Activated CD4-positive, alpha-beta T cell treated with anti-CD3 and anti-CD28 coated beads for 36 hours (primary cell): ENCODE data around the gene TMEM43. TPM values are rescaled to one million over a fixed set of nuclear protein-coding genes. Genes with fewer than 3 reads are reported as not detected.

Experiments used
- ATAC-seq: fragments of 200-7000 bp; cut with Tn5 transposase; one replicate; pipeline ENCODE4 v1.10.0; 2021; ENCODE audit warnings: mild to moderate bottlenecking, moderate library complexity
- CTCF ChIA-PET: fragments of 350-600 bp; sonication (Branson Sonifier 250); formaldehyde crosslinking; loops from one replicate; lab custom pipeline; 2021; ENCODE audit warnings: antibody characterized with exemption; lab: Charles Lee
- POLR2A ChIA-PET: fragments of 350-600 bp; sonication (Branson Sonifier 250); formaldehyde crosslinking; loops from one replicate; lab custom pipeline; 2021; ENCODE audit warnings: antibody characterized with exemption, inconsistent platforms; lab: Charles Lee
- DNase-seq: peaks from one replicate; pipeline ENCODE4 v3.0.0-alpha.2; 2020
- H3K27ac Mint-ChIP-seq: one replicate; pipeline ENCODE4 v1.8.0; 2021; ENCODE audit warnings: mixed read lengths
- H3K27me3 Mint-ChIP-seq: one replicate; pipeline ENCODE4 v1.8.0; 2021; ENCODE audit warnings: mixed read lengths
- H3K36me3 Mint-ChIP-seq: one replicate; pipeline ENCODE4 v1.8.0; 2021; ENCODE audit warnings: low read depth, mixed read lengths
- H3K4me1 Mint-ChIP-seq: one replicate; pipeline ENCODE4 v1.8.0; 2021; ENCODE audit warnings: mixed read lengths
- H3K4me3 Mint-ChIP-seq: one replicate; pipeline ENCODE4 v1.8.0; 2021; ENCODE audit warnings: mild to moderate bottlenecking, moderate library complexity, mixed read lengths
- H3K9me3 Mint-ChIP-seq: one replicate; pipeline ENCODE4 v1.8.0; 2021; ENCODE audit warnings: low read depth, mixed read lengths
- intact Hi-C, 2 experiments: fragments of 100-400 bp; cut with DNase I in 1 of 2; cut with micrococcal nuclease in 1 of 2; formaldehyde crosslinking; loops; one replicate each; pipeline versions ENCODE4 v1.14.2 to v1.15.1; 2022 to 2024; cut with DNase I, micrococcal nuclease
- total RNA-seq, 2 experiments: library from RNA; stranded (reverse); gene quantifications; one replicate each; pipeline ENCODE4 v1.2.3, GENCODE V29; 2021

The TMEM43 gene
- total RNA-seq, 2 experiments from 2014 or later = 28.3 to 28.5 TPM

DNA sequence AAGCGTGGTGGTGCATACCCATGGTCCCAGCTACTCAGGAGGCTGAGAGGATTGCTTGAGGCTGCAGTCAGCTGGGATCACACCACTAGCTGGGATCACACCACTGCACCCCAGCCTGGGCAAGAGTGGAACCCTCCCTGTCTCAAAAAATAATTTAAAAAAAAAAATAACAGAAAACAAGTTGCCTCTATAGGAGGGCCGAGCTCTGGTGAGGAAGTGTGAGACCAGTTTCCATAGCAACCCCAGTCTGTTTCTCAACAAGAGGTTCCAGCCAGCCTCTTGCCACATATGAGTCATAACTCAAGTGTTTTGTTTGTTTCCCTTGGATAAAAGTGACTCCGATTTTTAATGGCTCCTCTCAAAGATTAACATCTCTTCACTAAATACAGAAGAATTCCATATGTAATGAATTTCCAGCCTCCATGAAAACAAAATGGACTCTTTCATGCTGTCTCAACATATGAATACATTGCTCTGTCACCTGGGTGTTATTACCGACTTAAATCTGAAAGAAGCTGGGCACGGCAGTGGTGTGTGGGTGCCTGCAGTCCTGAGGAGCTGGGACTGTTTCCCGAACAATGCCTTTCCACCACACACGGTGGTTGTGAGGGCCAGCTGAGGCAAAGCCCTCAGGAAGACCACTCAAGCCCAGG, 19.7 kb downstream of the TMEM43 start:
- Mint-ChIP-seq H3K36me3 (peaks cover 42% of the 10 kb centered on the region), H3K4me1 (peaks cover 56% of the 10 kb centered on the region), H3K27ac (peak overlapping the region; percentile 86), H3K4me3 (no peak overlapping the region), H3K27me3 (no peaks in the 10 kb centered on the region), H3K9me3 (no peaks in the 10 kb centered on the region)
- CTCF ChIA-PET = interaction anchor here (0.7 to 1.6 kb wide), 5 partner anchors 8 to 59 kb away, joined by 3 to 5 read pairs (median 4); no protein-coding TSS in a partner anchor
- ATAC-seq = peak; percentile 85
- peak; percentile 71 for DNase-seq
- intact Hi-C loops = loop anchor here (1.0 to 10.0 kb wide), 6 partner anchors 19 to 954 kb away; partner anchors contain the start of genes CHCHD4 (in 1 of the 2), LSM3 (in 1 of the 2), RBSN (in 1 of the 2) and SLC6A6 (in 1 of the 2)
- POLR2A ChIA-PET = interaction anchor here (0.9 to 1.3 kb wide), 3 partner anchors 20 to 34 kb away, joined by 3 to 7 read pairs (median 4); partner anchors contain the start of genes CHCHD4, LSM3, TMEM43 and XPC

DNA sequence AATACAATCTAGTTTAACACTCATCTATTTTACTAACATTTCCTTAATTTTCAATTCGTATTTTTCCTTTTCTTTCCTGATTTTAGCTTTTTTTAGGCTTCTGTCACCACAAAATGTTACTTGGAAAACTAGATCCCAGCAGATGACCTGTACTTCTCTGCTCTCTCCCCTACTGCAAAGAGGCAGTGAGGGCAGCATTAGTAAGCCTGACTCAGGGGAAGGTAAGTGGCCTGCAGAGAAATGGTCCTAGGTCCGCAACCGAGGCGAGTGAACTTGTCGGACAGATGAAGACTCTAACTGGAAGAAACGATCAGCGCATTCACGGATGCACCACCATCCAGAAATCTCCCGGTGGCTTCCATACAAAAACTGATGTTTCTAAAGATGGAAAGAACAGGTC, 20.4 kb downstream of the TMEM43 start:
- DNase-seq = no peak
- peak overlapping the region; percentile 85 for H3K27ac Mint-ChIP-seq
- intact Hi-C loops = loop anchor here (2.0 to 10.0 kb wide), 2 partner anchors 260 to 954 kb away; partner anchors contain the start of genes RBSN (in 1 of the 2) and SLC6A6 (in 1 of the 2)
- CTCF ChIA-PET = interaction anchor here (0.7 to 1.6 kb wide), 2 partner anchors 14 to 77 kb away, joined by 3 read pairs; no protein-coding TSS in a partner anchor
- POLR2A ChIA-PET = interaction anchor here (0.9 to 1.3 kb wide), 3 partner anchors 20 to 33 kb away, joined by 3 to 7 read pairs (median 4); partner anchors contain the start of genes CHCHD4, LSM3, TMEM43 and XPC
- no peak for ATAC-seq
- H3K27me3 Mint-ChIP-seq = no peaks in the 10 kb centered on the region
- no peak overlapping the region for H3K4me3 Mint-ChIP-seq
- peaks cover 55% of the 10 kb centered on the region for H3K4me1 Mint-ChIP-seq
- H3K9me3 Mint-ChIP-seq = no peaks in the 10 kb centered on the region
- H3K36me3 Mint-ChIP-seq = peaks cover 40% of the 10 kb centered on the region

DNA sequence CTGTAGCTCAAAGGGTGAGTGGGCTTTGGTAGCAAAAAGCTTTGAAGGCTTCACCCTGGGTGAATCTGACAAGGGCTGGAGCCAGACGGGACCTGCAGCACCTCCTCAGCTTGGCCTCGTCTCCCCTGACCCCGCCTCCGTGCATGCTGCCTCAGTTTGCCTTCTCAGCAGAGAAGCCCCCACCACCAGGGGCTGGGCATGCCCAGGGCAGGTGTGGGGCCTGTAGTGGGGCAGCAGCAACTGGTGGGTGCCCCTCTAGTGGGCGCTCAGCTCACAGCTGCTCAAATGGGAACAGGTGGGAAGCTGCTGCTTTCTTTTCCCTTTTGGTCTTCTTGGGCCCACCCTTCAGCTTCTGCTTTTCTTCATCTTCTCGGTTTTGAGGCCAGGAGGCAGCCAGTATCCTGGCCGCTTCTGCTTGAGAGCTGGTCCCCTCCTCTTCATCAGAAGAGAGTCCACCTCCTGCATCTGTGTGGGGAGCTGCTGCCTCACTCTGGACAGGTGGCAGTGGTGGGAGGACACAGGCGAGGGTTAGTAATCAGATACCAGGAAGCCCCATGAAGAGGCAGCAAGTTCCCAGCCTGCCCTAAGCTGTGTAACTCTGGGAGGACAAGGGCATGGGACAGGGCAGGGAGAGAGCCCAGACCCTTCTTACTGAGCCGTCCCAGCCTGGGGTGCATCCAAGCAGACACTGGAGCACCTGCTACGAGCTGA, 21.0 kb downstream of the TMEM43 start:
- peaks cover 49% of the 10 kb centered on the region for H3K4me1 Mint-ChIP-seq
- peak overlapping the region; percentile 13 for H3K27ac Mint-ChIP-seq
- intact Hi-C loops = loop anchor here (2.0 to 10.0 kb wide), 2 partner anchors 259 to 953 kb away; partner anchors contain the start of genes RBSN (in 1 of the 2) and SLC6A6 (in 1 of the 2)
- H3K36me3 Mint-ChIP-seq = peaks cover 36% of the 10 kb centered on the region
- DNase-seq = no peak
- H3K9me3 Mint-ChIP-seq = no peaks in the 10 kb centered on the region
- ChIA-PET POLR2A (interaction anchor here (0.6 to 1.3 kb wide), 3 partner anchors 21 to 795 kb away, joined by 3 to 7 read pairs (median 4); partner anchors contain the start of genes CHCHD4 and TMEM43), CTCF (interaction anchor here (0.7 to 1.6 kb wide), 3 partner anchors 14 to 78 kb away, joined by 3 read pairs; no protein-coding TSS in a partner anchor)
- H3K4me3 Mint-ChIP-seq = no peak overlapping the region
- no peaks in the 10 kb centered on the region for H3K27me3 Mint-ChIP-seq
- no peak for ATAC-seq

DNA sequence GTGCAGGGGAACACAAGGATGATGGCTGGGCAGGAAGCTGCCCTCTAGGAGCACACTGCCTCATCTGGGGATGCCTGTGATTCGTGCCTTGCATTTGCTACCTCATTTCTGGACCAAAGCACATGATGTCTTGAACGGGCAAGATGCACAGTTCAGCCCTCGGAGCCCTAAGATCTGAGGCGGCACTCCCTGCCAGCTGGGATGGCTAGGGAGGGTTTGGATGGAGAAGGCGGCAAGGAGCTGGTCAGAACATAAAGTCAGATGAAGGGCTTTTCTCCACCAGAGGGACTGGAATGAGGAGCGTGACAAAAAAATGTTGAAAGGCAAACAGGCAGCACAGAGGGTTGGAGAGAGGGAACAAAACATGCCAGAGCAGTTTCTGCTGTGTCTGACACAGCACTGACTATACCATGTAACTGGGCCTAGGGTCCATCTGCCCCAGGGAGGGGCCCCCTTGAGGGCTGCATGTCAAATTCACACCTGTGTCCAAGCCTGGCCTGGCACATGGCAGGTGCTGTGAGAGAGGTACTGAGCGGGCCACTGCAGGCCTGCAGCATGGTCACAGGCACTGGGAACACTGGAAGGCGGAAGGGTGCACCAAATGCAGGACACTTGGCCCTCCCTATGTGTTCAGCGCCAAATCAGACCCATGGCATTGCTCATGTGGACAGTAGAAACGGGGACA, 21.7 kb downstream of the TMEM43 start:
- Mint-ChIP-seq H3K27me3 (no peaks in the 10 kb centered on the region), H3K4me1 (peaks cover 43% of the 10 kb centered on the region), H3K9me3 (no peaks in the 10 kb centered on the region), H3K4me3 (no peak overlapping the region), H3K36me3 (peaks cover 36% of the 10 kb centered on the region), H3K27ac (peak overlapping the region; percentile 13)
- intact Hi-C loops = loop anchor here in 1 of 2 experiments (10.0 kb wide), 1 partner anchor 258 kb away; the partner anchor contains the start of gene SLC6A6
- CTCF ChIA-PET = interaction anchor here (0.8 kb wide), 1 partner anchor 53 kb away, joined by 3 read pairs; no protein-coding TSS in a partner anchor
- DNase-seq (no peak), ATAC-seq (no peak)
- POLR2A ChIA-PET = interaction anchor here (0.6 kb wide), 1 partner anchor 795 kb away, joined by 4 read pairs; no protein-coding TSS in a partner anchor

DNA sequence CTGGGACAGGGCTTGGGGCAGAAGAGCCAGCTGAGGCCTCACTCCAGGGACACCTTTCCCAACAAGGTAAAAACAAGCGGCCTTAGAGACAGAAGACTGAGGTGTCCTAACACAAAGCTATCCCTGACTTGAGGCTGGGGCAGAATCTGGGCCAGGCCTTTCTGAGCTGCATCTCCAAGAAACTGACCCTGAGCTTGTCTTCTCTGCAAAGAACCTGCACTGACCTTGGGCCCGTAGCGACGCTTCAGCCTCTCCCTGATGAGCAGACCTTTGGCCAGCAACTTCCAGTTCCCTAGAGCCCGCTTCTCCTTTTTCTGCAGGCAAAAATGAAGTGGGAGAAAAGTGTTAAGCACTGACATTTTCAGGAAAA, 22.2 kb downstream of the TMEM43 start:
- ChIA-PET POLR2A (no interaction called here), CTCF (no interaction called here)
- Mint-ChIP-seq H3K4me3 (no peak overlapping the region), H3K27ac (no peak overlapping the region), H3K27me3 (no peaks in the 10 kb centered on the region), H3K9me3 (no peaks in the 10 kb centered on the region), H3K36me3 (peaks cover 31% of the 10 kb centered on the region), H3K4me1 (peaks cover 38% of the 10 kb centered on the region)
- DNase-seq (no peak), ATAC-seq (no peak)
- intact Hi-C loops = loop anchor here in 1 of 2 experiments (10.0 kb wide), 1 partner anchor 258 kb away; the partner anchor contains the start of gene SLC6A6

DNA sequence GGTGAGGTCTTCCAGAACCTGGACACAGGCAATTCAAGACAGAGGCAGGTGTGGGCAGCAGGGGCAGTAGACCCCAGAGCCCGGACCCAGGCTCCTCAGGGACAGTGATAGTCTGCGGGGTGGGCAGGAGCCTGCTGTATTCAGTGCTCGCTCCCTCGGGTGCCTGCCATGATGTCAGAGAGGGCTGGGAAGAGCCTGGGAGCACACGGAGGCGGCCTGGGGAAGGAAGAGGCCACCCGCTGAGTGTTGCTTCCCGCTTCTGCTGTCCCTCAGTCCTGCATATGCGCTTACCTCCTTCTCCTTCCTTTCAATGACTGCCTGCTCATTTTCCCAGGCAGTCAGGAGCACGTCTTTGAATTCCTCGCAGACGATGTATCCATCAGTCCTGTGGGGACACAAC, 22.8 kb downstream of the TMEM43 start:
- Mint-ChIP-seq H3K4me1 (peaks cover 32% of the 10 kb centered on the region), H3K27ac (no peak overlapping the region), H3K9me3 (no peaks in the 10 kb centered on the region), H3K36me3 (peaks cover 26% of the 10 kb centered on the region), H3K4me3 (no peak overlapping the region), H3K27me3 (no peaks in the 10 kb centered on the region)
- no peak for DNase-seq
- intact Hi-C loops = loop anchor here in 1 of 2 experiments (10.0 kb wide), 1 partner anchor 257 kb away; the partner anchor contains the start of gene SLC6A6
- ChIA-PET POLR2A (no interaction called here), CTCF (no interaction called here)
- ATAC-seq = no peak

DNA sequence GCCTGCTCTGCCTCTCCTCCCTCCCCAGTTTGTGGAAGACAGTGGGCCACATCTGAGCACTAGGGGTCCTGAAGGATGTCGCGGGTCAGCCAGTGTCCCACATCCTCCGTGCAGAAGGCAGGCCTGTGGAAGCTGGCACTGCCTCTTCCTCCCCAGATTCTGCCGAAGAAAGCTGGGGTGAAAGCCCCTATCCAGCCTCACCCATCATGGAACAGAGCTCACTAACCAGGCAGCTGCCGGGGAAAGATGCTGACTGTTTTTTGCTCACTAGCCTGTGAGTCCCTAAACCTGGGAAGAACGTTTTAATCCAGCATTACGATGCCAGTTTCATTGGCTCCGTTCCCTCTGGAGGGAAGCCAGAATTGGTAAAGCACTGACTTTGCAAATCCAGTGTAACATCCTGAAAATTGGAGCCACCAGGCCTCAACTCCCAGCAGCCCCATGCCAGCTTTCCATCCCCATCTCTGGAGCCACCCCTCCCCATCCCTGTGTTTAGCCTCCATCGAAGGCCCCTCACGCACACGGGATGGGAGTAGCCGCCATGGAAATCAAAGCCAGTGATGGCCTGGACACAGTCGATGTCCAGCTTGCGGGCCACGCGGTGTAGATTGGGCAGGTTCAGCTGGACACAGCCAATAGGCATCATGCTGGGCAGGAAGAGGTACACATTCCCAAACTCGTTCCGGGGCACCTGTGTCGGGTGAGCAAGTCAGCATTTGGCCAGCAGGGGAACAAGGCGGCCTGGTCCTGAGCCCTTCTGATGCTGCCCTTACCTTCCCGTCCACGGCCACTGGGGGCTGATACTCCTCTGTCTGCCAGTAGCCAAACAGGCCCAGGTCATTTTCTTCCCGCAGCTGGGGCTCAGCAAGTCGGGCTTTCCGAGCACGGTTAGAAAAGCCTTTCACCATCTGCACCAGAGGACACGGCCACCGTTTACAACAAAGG, 23.5 kb downstream of the TMEM43 start:
- Mint-ChIP-seq H3K36me3 (peaks cover 23% of the 10 kb centered on the region), H3K27me3 (no peaks in the 10 kb centered on the region), H3K27ac (no peak overlapping the region), H3K4me1 (peaks cover 25% of the 10 kb centered on the region), H3K9me3 (no peaks in the 10 kb centered on the region), H3K4me3 (no peak overlapping the region)
- CTCF ChIA-PET = no interaction called here
- ATAC-seq (no peak), DNase-seq (no peak)
- POLR2A ChIA-PET = no interaction called here
- intact Hi-C loops = loop anchor here in 1 of 2 experiments (10.0 kb wide), 1 partner anchor 256 kb away; the partner anchor contains the start of gene SLC6A6

DNA sequence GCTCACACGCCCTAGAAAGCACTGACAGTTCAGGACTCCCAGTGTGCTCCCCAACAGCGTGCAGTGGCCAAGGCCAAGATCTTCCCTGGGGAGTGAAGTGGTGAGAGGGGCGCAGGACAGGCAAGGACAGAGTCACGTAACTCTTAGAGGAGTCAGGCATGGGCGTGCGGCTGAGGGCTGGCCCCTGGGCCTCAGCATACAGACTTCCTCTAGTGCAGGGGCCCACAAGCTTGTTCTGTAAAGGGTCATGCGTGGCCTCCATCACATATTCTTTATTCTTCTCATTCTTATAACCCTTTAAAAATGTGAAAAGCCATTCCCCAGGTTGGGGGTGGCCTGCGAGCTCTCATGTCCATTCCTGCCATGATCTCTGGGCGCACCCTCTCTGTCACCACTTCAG, 25.2 kb downstream of the TMEM43 start:
- Mint-ChIP-seq H3K27me3 (no peaks in the 10 kb centered on the region), H3K27ac (no peak overlapping the region), H3K4me1 (peaks cover 10% of the 10 kb centered on the region), H3K36me3 (peaks cover 26% of the 10 kb centered on the region), H3K9me3 (no peaks in the 10 kb centered on the region), H3K4me3 (no peak overlapping the region)
- intact Hi-C loops = no loop called here
- DNase-seq (no peak), ATAC-seq (no peak)
- POLR2A ChIA-PET = no interaction called here
- CTCF ChIA-PET = no interaction called here

DNA sequence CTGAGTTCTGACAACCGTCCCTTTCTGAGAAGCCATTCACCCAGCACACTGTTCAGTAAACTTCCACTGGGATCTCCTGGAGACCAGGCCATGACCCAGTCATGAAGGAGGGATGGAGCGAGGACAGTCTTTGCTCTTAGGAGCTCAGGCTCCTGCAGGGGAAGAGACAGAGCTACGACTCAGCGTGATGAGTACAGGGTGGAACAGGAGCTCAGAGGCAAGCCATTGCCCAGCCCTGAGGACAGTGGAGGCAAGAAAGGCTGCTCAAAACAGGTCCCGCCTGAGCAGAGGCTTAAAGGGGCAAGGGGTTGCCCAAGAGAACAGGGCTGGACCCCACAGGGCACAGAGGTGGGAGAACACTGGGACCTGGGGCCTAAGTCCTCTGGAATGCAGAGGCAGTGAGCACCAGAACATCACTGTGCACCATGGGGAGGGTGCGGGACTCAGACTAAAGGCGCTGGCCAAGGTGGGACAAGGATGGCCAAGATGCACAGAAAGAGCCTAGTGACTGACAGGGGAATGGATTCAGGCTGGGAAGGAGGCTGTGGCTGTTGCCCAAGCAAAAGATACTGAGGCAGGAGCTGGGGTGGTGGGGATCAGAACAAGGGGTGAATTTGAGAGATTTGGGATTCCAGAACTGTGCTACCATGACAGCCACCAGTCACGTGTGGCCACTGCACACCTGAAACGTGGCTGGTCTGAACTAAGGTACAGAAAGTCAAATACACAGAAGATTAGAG, 25.8 kb downstream of the TMEM43 start:
- Mint-ChIP-seq H3K27ac (no peak overlapping the region), H3K36me3 (peaks cover 26% of the 10 kb centered on the region)
- POLR2A ChIA-PET = no interaction called here

More for the DNA sequence above, 25.8 kb downstream of the TMEM43 start:
- intact Hi-C loops = no loop called here
- CTCF ChIA-PET = no interaction called here
- Mint-ChIP-seq H3K27me3 (no peaks in the 10 kb centered on the region), H3K4me1 (peaks cover 5% of the 10 kb centered on the region), H3K9me3 (no peaks in the 10 kb centered on the region), H3K4me3 (no peak overlapping the region)
- ATAC-seq = no peak
- DNase-seq = no peak
